GM23248 (cell line): ENCODE data around the gene BMP2K.

Experiments
- EZH2 ChIP-seq: fragments of 200-600 bp; sonication (generic); IDR thresholded peaks from 2 replicates; pipeline ENCODE4 v1.6.1; 2018; ENCODE audit warnings: antibody characterized with exemption, mild to moderate bottlenecking; ENCODE audit not compliant: insufficient read depth, poor library complexity, severe bottlenecking
- EZH2phosphoT487 ChIP-seq: fragments of 200-600 bp; sonication (generic); IDR thresholded peaks from 2 replicates; pipeline ENCODE4 v1.6.1; 2018; ENCODE audit warnings: antibody characterized with exemption, moderate library complexity, mild to moderate bottlenecking, low read depth; ENCODE audit not compliant: insufficient read depth

- TF ChIP-seq EZH2 (no peak), EZH2phosphoT487 (no peak)
Measured at GRCh38 chr4:78780093-78780492, 3.9 kb downstream of the BMP2K start.
